LNCAP (cell line): ENCODE measurements around the gene FANCD2OS.

Experiments used
- CTCF ChIP-seq: fragments of 450-650 bp; IDR thresholded peaks from 2 replicates; pipeline ENCODE4 v1.5.1; 2017; ENCODE audit warnings: mild to moderate bottlenecking

The FANCD2OS gene

GRCh38 chr3:10108091-10108490, at the start of gene FANCD2OS:
FANCD2OS (minus strand) TSS chr3:10108255; CDS start chr3:10104774, 3,481 bp downstream.
- TF ChIP-seq CTCF, result no peak

- TF ChIP-seq CTCF, result no peak
These were observed 49.0 kb upstream of the FANCD2OS start for GRCh38 chr3:10157031-10157430.

GRCh38 chr3:10155658-10156057, 47.6 kb upstream of the FANCD2OS start:
- TF ChIP-seq CTCF, result no peak

GRCh38 chr3:10155123-10155472, 47.0 kb upstream of the FANCD2OS start:
- no peak for TF ChIP-seq CTCF

- no peak for TF ChIP-seq CTCF
These were observed 46.5 kb upstream of the FANCD2OS start for GRCh38 chr3:10154335-10155122.

GRCh38 chr3:10150987-10151386, 42.9 kb upstream of the FANCD2OS start:
- TF ChIP-seq CTCF, result no peak

- no peak for TF ChIP-seq CTCF
These were observed 41.2 kb upstream of the FANCD2OS start for GRCh38 chr3:10149226-10149625.

- TF ChIP-seq CTCF, result no peak
These were observed 37.6 kb upstream of the FANCD2OS start for GRCh38 chr3:10145685-10146084.
